Lower leg skin (tissue), 4 donors: ENCODE data around the gene PSMF1. TPM values are rescaled to one million over a fixed set of nuclear protein-coding genes. Genes with fewer than 3 reads are reported as not detected.

Source experiments
- DNase-seq, 2 donors: peaks; one replicate each; pipeline ENCODE4 v3.0.0-alpha.2; 2019; ENCODE audit warnings: low spot score in 2 of 2
- H3K4me3 ChIP-seq: fragments of 200-600 bp; sonication (generic); 2 replicates; pipeline ENCODE4 v1.5.1; 2017; ENCODE audit warnings: mild to moderate bottlenecking, low read depth; ENCODE audit not compliant: poor library complexity, severe bottlenecking
- POLR2A ChIP-seq, 2 donors: fragments of 450-650 bp; IDR thresholded peaks; one replicate each; pipeline ENCODE4 v1.6.1; 2016 to 2017; ENCODE audit warnings: antibody characterized with exemption in 2 of 2, mild to moderate bottlenecking in 1 of 2, moderate library complexity in 1 of 2
- WGBS, 2 donors: methylation state at CpG; one replicate each; pipeline ENCODE4 v1.1.5; 2018; 5-methylcytosine and 5-hydroxymethylcytosine counted together
- intact Hi-C: fragments of 100-400 bp; cut with DNase I; formaldehyde crosslinking; loops from one replicate; pipeline ENCODE4 v1.15.0; 2023; ENCODE audit warnings: low total_unique reads
- total RNA-seq, 4 donors: library from RNA; depleted of rRNA; stranded (reverse); fragments of >200 nt; gene quantifications; one replicate each; pipeline ENCODE4 v1.1.0, GENCODE V29; 2016
- TF ChIP-seq, protein P1 (sequence below), 3 donors: fragments of 450-650 bp; IDR thresholded peaks; one replicate each; pipeline ENCODE4 v1.5.1; 2016; ENCODE audit warnings: antibody characterized with exemption in 3 of 3, mild to moderate bottlenecking in 3 of 3, moderate library complexity in 2 of 3

The PSMF1 gene
- total RNA-seq, 4 donors from 2014 or later, result 82.7 to 270 (median 94.7) TPM

DNA sequence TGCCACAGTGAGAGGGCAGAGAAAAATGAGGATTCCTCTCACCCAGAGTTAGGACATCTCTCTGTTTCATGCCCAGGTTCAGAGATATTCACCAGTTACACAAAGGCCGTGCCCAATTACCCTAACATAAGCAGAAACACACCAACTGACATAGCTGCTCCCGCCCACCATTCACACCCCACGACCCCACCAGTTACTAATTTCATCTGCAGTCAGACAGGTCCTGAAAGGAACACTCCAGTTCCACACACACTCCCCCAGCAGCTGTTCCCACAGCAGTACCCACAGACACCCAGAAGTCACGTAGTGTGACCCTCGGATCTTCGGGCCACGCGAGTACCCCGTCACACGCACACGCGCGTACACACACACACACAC is 65.8 kb downstream of the PSMF1 start:
- 22 to 34% methylated on average over 13 of the region's 13 CpGs for WGBS, 2 donors
- intact Hi-C loops, result no loop called here
- no peak for DNase-seq
- no peak overlapping the region for H3K4me3 ChIP-seq
- TF ChIP-seq, protein P1, sequence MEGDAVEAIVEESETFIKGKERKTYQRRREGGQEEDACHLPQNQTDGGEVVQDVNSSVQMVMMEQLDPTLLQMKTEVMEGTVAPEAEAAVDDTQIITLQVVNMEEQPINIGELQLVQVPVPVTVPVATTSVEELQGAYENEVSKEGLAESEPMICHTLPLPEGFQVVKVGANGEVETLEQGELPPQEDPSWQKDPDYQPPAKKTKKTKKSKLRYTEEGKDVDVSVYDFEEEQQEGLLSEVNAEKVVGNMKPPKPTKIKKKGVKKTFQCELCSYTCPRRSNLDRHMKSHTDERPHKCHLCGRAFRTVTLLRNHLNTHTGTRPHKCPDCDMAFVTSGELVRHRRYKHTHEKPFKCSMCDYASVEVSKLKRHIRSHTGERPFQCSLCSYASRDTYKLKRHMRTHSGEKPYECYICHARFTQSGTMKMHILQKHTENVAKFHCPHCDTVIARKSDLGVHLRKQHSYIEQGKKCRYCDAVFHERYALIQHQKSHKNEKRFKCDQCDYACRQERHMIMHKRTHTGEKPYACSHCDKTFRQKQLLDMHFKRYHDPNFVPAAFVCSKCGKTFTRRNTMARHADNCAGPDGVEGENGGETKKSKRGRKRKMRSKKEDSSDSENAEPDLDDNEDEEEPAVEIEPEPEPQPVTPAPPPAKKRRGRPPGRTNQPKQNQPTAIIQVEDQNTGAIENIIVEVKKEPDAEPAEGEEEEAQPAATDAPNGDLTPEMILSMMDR (IDR thresholded peaks at IDR 0.05), result peak in 1 of 3 donors; percentile 9
- no peak for TF ChIP-seq POLR2A (IDR thresholded peaks at IDR 0.05)

DNA sequence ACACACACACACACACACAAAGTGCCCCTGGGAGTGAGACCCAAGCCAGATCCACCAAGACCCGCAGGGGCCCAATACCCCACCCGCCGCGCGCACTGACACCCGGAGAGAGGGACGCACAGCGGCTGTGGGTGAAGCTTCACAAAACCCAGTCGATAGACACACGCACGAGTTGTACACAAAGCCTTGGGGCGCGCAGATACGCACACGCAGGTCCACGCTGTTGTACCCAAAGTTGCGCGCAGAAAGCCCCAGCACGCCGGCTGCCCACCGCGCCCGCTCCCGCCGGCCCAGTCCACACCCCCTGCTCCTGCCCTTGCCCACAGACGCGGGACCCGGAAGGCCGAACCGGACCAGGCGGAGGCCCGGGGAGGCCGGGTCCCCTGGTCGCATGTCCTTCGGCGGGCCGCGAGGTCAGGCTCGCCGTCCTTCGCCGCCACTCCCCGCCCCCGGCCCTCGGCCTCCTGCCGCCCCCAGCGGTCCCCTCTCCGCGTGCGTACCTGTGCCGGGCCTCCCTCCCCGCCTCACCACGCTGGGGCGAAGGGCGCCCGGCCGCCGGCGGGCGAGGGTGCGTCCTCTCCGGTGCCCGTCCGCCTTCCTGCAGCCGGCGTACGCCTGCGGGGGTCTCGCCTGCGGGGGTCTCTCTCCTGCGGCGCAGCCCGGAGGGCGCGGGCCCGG is 66.4 kb downstream of the PSMF1 start, which contains the start of gene TMEM74B:
TMEM74B (minus strand) TSS at position 344 of the 678 bp plus-strand sequence. CDS start 1,180 bp downstream, outside the sequence.
- DNase-seq, result no peak
- intact Hi-C loops, result loop anchor here (5.0 kb wide), 1 partner anchor 362 kb away; no protein-coding TSS in a partner anchor
- WGBS, 2 donors, result 0 to 3% methylated on average over 1 to 40 of the region's 76 CpGs
- H3K4me3 ChIP-seq, result peak within 1 kb of the TSS; percentile 30
- TF ChIP-seq, protein P1 (IDR thresholded peaks at IDR 0.05), result no peak
- TF ChIP-seq POLR2A (IDR thresholded peaks at IDR 0.05), result no peak

DNA sequence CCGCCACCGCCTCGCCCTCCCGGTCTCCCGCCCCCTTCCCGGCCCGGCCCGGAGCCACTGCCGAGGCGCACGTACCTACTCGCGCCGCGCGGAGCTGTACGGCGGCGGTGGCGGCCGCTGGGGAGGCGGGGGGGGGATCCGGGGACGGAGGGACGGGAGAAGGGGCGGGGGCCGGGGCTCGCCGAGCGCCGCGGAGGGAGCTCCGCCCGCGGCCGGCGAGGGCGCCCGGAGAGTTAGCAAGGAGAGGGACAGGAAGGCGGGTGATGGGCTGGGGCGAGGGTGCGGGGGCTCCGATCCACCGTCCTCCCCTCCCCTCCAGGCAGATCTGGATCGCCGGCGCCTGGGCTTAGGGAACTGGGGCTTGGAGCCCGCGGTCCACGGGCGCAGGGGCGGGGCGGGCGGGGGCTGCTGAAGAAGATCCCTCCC is 66.9 kb downstream of the PSMF1 start:
- peak overlapping the region; percentile 30 for H3K4me3 ChIP-seq
- TF ChIP-seq, protein P1 (IDR thresholded peaks at IDR 0.05), result no peak
- no peak for TF ChIP-seq POLR2A (IDR thresholded peaks at IDR 0.05)
- intact Hi-C loops, result loop anchor here (5.0 kb wide), 1 partner anchor 363 kb away; no protein-coding TSS in a partner anchor
- DNase-seq, result no peak
- 0 to 3% methylated on average over 8 to 11 of the region's 54 CpGs for WGBS, 2 donors

DNA sequence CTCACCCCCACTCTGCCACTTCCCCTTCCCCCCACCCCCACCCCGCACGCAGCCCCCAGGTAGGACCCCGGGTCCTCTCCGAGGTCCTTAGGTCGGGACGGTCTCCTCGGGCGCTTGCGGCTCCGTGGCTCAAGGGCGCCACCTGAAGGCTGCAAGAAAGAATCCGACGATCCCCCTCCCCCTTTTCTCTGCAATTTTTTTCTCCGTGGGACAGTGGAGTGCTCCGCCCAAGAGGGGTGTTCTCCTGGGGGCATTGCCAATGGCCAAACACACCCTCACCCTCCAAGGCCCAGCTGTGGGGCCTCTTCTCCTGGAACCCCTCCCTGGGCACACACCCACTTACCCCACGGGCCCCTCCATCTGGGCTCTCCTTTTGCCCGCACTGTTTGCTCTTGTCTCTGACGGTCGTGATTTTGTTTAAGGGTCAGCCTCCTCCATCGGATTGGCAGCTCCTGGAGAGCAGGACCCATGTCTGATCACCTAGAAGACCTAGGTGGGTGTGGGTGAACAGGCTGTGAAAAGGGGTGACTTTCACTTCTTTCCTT is 67.5 kb downstream of the PSMF1 start:
- 7 to 12% methylated on average over 19 of the region's 20 CpGs for WGBS, 2 donors
- no peak for TF ChIP-seq POLR2A (IDR thresholded peaks at IDR 0.05)
- TF ChIP-seq, protein P1 (IDR thresholded peaks at IDR 0.05), result no peak
- no peak overlapping the region for H3K4me3 ChIP-seq
- intact Hi-C loops, result loop anchor here (5.0 kb wide), 1 partner anchor 364 kb away; no protein-coding TSS in a partner anchor
- DNase-seq, result no peak

DNA sequence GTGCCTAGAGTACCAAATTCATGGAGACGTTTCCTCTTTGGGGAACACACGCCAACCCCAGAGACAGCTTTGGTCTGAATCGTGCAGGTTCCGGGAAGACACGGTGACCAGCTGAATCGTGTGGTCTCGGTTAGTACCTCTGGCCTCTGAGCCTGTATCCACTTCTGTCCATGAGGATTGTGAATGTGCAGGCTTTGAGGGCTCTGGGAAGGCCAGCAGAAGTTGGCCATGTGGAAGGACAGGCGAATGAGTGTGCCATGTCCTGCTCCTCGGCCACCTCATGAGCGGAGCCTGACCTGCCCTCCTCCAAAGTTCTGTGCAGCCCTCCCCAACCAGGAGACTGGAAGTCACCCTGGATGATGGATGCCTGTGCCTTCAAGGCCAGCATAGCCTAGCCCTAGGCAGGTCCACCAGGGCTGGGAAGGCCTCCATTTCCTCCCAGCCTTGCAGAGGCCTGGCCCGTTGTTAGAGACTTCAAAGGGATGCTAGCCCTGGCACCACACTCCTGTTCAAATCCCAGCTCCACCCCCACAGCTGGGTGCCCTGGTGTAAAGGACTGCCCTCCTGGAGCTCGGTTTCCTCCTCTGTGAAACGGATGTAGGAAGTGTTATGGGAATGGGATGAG is 68.1 kb downstream of the PSMF1 start:
- TF ChIP-seq, protein P1 (IDR thresholded peaks at IDR 0.05), result no peak
- no peak for TF ChIP-seq POLR2A (IDR thresholded peaks at IDR 0.05)
- intact Hi-C loops, result loop anchor here (5.0 kb wide), 1 partner anchor 364 kb away; no protein-coding TSS in a partner anchor
- WGBS, 2 donors, result 72 to 86% methylated on average over 13 of the region's 13 CpGs
- no peak for DNase-seq
- no peak overlapping the region for H3K4me3 ChIP-seq
